Fibroblast of the conjunctiva (primary cell): ENCODE results near the gene HDAC11.
"Not testable (repeated sequence)": the region's sequence is repeated elsewhere in the genome, so short reads cannot be mapped to it uniquely, and the experiment has no call there.

Source experiments
- DNase-seq: peaks from one replicate; pipeline ENCODE4 v3.0.0-alpha.2; 2010; ENCODE audit warnings: low read depth

The HDAC11 gene

GRCh38 chr3:13479582-13480339, at the start of gene HDAC11:
Gene HDAC11 (plus strand): TSS chr3:13480306. CDS start chr3:13480348, 42 bp downstream.
- DNase-seq, result peak; percentile 95

- not testable (repeated sequence) for DNase-seq
Observed at GRCh38 chr3:13430411-13430875, 49.7 kb upstream of the HDAC11 start.

GRCh38 chr3:13432093-13432492, 48.0 kb upstream of the HDAC11 start:
- no peak for DNase-seq

DNA sequence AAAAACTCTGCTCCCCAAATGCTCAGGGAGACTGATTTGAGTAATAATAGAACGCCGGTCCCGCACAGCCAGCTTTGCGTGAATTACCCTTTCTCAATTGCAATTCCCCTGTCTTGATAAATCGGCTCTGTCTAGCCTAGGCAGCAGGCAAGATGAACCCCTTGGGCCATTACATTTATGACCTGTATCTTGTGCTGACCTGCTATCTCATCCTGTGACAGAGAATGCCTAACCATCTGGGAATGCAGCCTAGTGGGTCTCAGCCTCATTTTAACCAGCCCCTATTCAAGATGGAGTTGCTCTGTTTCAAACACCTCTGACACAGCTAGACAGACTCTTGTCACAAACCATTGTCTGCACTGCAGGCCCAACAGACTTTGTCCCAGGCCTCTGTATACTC, 46.2 kb upstream of the HDAC11 start:
- no peak for DNase-seq

- DNase-seq, result not testable (repeated sequence)
Observed at GRCh38 chr3:13436213-13436612, 43.9 kb upstream of the HDAC11 start.

- no peak for DNase-seq
Observed at GRCh38 chr3:13440204-13440817, 39.8 kb upstream of the HDAC11 start.

GRCh38 chr3:13442882-13443281, 37.2 kb upstream of the HDAC11 start:
- not testable (repeated sequence) for DNase-seq

- DNase-seq, result no peak
Observed at GRCh38 chr3:13451301-13451673, 28.8 kb upstream of the HDAC11 start.

DNA sequence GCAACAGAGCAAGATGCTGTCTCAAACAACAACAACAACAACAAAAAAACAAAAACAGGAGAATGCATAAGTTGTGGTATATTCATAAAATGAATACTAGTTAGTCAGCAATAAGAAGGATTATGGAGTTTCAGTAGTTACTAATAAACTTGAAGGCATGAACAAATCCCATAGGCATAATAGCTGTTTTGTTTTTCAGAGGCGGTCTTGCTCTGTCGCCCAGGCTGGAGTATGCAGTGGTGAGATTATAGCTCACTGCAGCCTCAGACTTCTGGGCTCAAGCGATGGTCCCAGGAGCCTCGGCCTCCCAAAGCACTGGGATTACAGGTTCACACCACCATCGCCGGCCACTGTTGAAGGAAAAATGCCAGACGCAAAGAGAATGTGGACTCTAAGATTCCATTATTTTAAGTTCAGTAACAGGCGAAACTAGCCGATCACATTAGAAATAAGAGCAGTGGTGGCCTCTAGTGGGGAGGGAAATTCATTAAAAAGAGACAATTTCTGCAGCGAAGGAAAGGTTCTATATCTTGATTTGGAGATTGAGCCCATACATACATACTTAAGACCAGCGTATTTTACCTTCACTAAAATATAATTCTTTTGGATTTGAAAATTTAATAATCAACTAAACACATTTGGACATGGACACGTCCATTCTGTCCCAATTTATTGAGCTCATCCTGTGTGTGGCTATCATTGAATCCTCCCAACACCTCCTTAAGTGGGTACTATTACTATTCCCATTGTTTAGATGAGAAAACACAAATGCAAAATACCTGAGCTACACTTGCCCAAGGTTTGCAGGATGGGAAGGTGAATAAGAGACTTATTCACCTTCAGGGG, 27.4 kb upstream of the HDAC11 start:
- peak; percentile 26 for DNase-seq

DNA sequence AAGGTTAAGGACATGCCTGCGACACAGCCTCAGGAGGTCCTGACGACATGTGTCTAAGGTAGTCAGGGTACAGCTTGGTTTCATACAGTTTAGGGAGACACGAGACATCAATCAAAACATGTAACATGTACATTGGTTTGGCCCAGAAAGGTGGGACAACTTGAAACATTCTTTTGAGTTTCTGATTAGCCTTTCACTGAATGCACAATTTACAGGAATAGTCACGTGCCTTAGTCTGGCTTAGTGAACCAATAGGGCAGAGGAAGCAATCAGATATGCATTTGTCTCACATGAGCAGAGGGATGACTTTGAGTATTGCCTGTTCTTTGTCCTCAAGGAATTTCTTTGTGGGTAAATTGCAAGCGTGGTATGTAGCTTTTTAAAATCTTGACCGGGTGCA, 24.5 kb upstream of the HDAC11 start:
- no peak for DNase-seq

GRCh38 chr3:13457593-13457992, 22.5 kb upstream of the HDAC11 start:
- DNase-seq, result no peak

GRCh38 chr3:13459605-13460340, 20.3 kb upstream of the HDAC11 start:
- no peak for DNase-seq

- no peak for DNase-seq
Observed at GRCh38 chr3:13460341-13460736, 19.8 kb upstream of the HDAC11 start.

DNA sequence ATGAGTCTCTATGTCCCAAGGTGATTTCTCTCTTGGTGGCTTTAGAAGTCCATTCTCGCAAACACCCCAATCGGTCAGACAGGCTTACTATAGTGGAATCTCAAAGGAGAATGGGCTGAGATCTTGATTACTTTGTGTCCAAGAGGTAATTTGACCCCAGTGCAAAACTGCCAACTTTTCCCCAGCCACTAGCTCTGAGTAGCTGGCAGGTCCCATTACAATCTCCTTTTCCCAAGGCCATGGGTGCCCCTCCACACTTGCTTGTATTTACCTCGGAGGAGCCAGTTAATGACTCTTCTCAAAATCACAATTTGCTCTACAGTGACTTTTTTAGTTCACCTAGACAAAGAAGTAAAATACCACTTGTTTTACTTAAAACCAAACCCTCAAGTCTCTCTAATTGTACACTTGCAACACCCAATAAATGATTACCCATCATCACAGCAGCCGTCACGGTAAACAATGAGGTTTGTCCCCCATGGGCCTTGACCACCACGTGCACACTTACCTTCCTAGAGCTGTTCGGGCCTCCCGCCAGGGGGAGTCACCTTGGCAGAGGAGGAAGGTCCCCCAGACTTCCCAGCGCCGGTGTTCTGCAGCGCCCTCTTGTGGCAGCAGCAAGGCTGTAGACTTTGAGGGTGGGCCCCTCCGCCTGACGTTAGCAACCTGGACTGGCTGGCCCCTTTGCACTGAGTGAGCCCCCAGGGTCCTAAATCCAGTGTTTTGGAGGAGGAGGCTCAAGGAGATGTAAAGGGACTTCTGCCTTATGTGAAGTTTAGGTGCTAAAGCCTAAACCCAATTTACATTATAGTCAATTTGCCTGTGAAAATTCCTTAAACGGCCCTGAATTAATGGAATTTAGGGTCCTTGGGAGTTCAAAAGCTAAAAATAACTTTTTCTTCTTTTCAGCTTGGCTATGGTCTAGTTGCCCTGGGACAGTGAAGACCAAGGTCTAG, 18.7 kb upstream of the HDAC11 start:
- DNase-seq, result peak; percentile 23

DNA sequence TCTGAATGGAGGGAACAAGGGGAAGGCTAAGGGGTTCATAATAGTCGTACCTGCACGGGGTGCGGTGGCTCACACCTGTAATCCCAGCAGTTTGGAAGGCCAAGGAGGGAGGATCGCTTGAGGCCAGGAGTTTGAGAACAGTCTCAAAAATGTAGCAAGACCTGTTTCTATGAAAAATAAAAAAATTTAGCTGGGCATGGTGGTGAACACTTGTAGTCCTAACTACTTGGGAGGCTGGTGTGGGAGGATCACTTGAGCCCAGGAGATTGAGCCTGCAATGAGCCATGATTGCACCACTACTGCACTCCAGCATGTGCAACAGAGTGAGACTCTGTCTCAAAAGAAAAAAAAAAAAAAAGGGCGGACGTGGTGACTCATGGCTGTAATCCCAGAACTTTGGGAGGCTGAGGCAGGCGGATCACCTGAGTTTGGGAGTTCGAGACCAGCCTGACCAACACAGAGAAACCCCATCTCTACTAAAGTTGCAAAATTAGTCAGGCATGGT, 17.9 kb upstream of the HDAC11 start:
- no peak for DNase-seq

DNA sequence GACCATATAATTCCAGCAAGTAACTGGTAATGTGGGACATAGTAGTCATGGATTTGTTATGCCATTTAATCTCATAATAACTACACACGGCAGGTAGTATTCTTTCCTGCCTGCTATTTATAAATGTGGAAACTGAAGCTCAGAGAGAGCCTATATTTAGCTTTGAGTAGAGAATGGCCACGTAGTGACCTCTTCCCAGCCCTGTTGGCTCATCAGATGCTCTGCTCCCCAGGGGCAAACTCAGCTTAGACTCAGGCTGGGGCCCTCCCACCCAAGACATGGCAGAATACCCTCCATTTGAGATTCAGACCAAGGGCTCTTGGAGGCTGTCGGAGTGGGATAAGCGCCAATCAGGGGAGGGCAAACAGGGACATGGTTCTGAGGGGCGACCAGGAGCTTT, 17.3 kb upstream of the HDAC11 start:
- no peak for DNase-seq

GRCh38 chr3:13463618-13464400, 16.3 kb upstream of the HDAC11 start:
- DNase-seq, result no peak

DNA sequence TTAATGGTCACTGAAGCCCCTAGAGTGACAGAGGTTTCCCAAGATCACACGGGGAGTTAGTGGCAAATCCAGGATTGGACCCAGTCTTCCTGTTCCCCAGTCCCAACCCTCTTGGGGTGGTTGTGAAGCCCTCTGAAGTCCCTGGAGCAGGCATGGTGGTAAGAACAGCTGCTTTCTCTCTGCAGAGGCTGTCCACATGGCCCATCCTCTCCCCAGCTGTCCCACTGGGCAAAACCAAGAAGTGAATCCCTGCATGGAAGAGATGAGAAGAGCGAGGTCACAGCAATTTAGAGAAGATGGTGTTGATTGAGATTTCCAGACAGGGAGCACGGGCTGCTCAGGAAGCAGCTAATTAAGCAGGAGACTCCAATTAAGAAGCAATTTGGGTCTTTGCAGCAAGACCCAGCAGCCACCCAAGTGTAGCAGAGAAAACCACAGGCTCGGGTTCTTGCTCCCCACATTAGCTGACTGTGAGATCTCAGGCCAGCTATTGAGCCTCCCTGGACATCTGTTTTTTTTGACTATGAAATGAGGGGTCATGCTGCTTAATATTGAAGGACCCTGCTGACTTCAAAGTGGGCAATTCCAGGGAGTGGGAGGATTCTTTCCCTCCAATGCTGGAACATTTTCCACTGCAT, 14.8 kb upstream of the HDAC11 start:
- DNase-seq, result no peak

DNA sequence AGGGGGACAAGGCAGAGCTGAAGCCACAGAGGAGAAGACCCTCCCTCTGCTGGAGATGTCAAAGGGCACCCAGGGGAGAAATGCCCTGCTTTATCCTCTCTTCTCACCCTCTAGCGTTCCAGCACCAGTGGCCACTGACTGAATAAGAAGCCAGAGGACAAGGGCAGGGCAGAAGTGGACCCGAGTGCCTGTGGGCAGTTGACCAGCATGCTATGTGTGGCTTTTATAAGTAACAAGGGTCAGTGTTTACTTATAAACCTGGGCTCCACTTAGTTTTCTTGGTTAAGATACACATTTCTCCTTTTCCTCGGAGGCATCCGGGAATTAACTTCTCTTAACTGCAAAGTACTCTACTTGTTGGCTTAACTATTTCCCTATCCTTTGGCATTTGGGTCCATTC, 13.3 kb upstream of the HDAC11 start:
- DNase-seq, result no peak
